Activated CD8-positive, alpha-beta T cell treated with anti-CD3 and anti-CD28 coated beads for 36 hours (primary cell): Measurements from ENCODE around the gene TBL1XR1. TPM values are rescaled to one million over a fixed set of nuclear protein-coding genes. Genes with fewer than 3 reads are reported as not detected.

Experiments used
- ATAC-seq: fragments of 200-7000 bp; cut with Tn5 transposase; one replicate; pipeline ENCODE4 v1.10.0; 2021; ENCODE audit warnings: mild to moderate bottlenecking, moderate library complexity
- CTCF ChIA-PET: fragments of 350-600 bp; sonication (Branson Sonifier 250); formaldehyde crosslinking; loops from one replicate; lab custom pipeline; 2021; ENCODE audit warnings: antibody characterized with exemption; lab: Charles Lee
- POLR2A ChIA-PET: fragments of 350-600 bp; sonication (Branson Sonifier 250); formaldehyde crosslinking; loops from one replicate; lab custom pipeline; 2021; ENCODE audit warnings: antibody characterized with exemption; lab: Charles Lee
- DNase-seq: peaks from one replicate; pipeline ENCODE4 v3.0.0-alpha.2; 2020
- H3K27ac Mint-ChIP-seq: one replicate; pipeline ENCODE4 v1.8.0; 2021; ENCODE audit warnings: mild to moderate bottlenecking, mixed read lengths
- H3K27me3 Mint-ChIP-seq: one replicate; pipeline ENCODE4 v1.8.0; 2021; ENCODE audit warnings: mixed read lengths
- H3K36me3 Mint-ChIP-seq: one replicate; pipeline ENCODE4 v1.8.0; 2021; ENCODE audit warnings: low read depth, mixed read lengths
- H3K4me1 Mint-ChIP-seq: one replicate; pipeline ENCODE4 v1.8.0; 2021; ENCODE audit warnings: low read depth, mixed read lengths
- H3K4me3 Mint-ChIP-seq: one replicate; pipeline ENCODE4 v1.8.0; 2021; ENCODE audit warnings: mild to moderate bottlenecking, moderate library complexity, mixed read lengths
- H3K9me3 Mint-ChIP-seq: one replicate; pipeline ENCODE4 v1.8.0; 2021; ENCODE audit warnings: mixed read lengths
- CTCF ChIP-seq: fragments of 200-600 bp; IDR thresholded peaks from one replicate; pipeline ENCODE4 v1.8.0; 2022; ENCODE audit warnings: antibody characterized with exemption, mild to moderate bottlenecking
- intact Hi-C: fragments of 100-400 bp; cut with micrococcal nuclease; formaldehyde crosslinking; loops from one replicate; pipeline ENCODE4 v1.10.0; 2022
- total RNA-seq, 2 experiments: library from RNA; stranded (reverse); gene quantifications; one replicate each; pipeline ENCODE4 v1.2.3, GENCODE V29; 2021

TBL1XR1 gene
- total RNA-seq, 2 experiments from 2014 or later = 153 to 158 TPM

- no peaks in the 10 kb centered on the region for H3K36me3 Mint-ChIP-seq
- POLR2A ChIA-PET = no interaction called here
- TF ChIP-seq CTCF = no peak
- ATAC-seq (no peak), DNase-seq (no peak)
- no peak overlapping the region for H3K27ac Mint-ChIP-seq
- intact Hi-C loops = no loop called here
- no peaks in the 10 kb centered on the region for H3K27me3 Mint-ChIP-seq
- H3K9me3 Mint-ChIP-seq = no peaks in the 10 kb centered on the region
- H3K4me3 Mint-ChIP-seq = no peak overlapping the region
- peaks cover 2% of the 10 kb centered on the region for H3K4me1 Mint-ChIP-seq
- CTCF ChIA-PET = no interaction called here
Observed at GRCh38 chr3:176970770-176971169, 226.5 kb downstream of the TBL1XR1 start.

GRCh38 chr3:176969506-176969905 lies 227.8 kb downstream of the TBL1XR1 start:
- no peak for TF ChIP-seq CTCF
- intact Hi-C loops = no loop called here
- DNase-seq = no peak
- no peak for ATAC-seq
- Mint-ChIP-seq H3K27me3 (no peaks in the 10 kb centered on the region), H3K9me3 (no peaks in the 10 kb centered on the region), H3K4me1 (peaks cover 5% of the 10 kb centered on the region), H3K27ac (no peak overlapping the region), H3K36me3 (no peaks in the 10 kb centered on the region), H3K4me3 (no peak overlapping the region)
- ChIA-PET POLR2A (no interaction called here), CTCF (no interaction called here)
